ENCODE results near the gene LCA5.

- TF ChIP-seq CTCF (IDR thresholded peaks at IDR 0.05) (no peak), POLR2A (IDR thresholded peaks at IDR 0.05) (no peak), EP300 (IDR thresholded peaks at IDR 0.05) (no peak), POLR2AphosphoS5 (IDR thresholded peaks at IDR 0.05) (no peak)
Observed at GRCh38 chr6:79510707-79511106, 26.5 kb downstream of the LCA5 start.
